ENCODE results near the gene XCL2. TPM values are rescaled to one million over a fixed set of nuclear protein-coding genes. Genes with fewer than 3 reads are reported as not detected.
"Not testable (repeated sequence)": the region's sequence is repeated elsewhere in the genome, so short reads cannot be mapped to it uniquely, and the experiment has no call there.

The XCL2 gene
- total RNA-seq, 1 donor from 2014 or later: not detected

- no peak for DNase-seq (ENCODE audit: low read depth, low spot score)
Measured at GRCh38 chr1:168560370-168560769, 16.6 kb upstream of the XCL2 start.

GRCh38 chr1:168556647-168557046 lies 12.8 kb upstream of the XCL2 start:
- DNase-seq (ENCODE audit: low read depth, low spot score): no peak

- DNase-seq (ENCODE audit: low read depth, low spot score): no peak
Measured at GRCh38 chr1:168555508-168556046, 11.8 kb upstream of the XCL2 start.

DNA sequence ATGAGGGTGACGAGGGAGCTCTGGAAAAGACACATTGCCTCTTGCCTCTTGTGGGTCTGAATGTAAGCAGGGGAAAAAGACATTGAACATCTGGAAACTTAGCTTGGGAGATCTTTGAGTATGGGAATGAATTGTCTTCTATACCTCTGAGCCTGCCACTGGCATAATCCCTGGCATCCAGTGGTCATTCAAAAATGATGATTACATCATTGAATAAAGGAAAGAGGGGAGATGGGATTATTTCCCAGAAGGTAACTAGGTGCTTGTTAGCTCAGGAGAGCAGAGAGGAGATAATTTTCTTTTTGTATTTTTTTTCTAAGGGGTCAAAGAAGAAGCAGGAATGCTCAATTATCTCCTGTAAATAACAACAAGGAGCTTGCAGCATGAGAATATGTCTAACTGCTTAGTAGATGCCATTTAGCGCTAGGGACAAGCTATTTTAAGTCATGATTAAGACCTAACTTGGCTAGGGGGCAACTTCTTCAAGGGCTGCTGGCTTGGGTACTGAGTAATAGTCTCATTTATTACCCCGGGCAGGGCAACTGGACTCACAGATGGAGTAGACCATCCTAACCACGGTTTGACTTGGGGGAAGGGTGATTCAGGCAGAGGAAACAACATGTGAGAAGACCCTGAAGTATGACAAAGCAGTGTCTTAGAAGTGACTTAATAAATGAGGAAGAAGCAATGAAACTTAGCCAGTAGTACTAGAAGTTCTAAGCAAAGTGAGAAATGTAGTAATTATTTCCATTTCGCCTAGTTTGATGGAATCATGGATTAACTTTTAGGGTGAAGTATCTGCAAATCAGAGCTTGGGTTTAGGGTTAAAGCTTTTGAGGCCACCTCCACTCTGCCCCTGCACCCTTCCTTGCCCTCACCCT lies 11.0 kb upstream of the XCL2 start:
- no peak for DNase-seq (ENCODE audit: low read depth, low spot score)

- DNase-seq (ENCODE audit: low read depth, low spot score): no peak
Measured at GRCh38 chr1:168553680-168554553, 10.1 kb upstream of the XCL2 start.

DNA sequence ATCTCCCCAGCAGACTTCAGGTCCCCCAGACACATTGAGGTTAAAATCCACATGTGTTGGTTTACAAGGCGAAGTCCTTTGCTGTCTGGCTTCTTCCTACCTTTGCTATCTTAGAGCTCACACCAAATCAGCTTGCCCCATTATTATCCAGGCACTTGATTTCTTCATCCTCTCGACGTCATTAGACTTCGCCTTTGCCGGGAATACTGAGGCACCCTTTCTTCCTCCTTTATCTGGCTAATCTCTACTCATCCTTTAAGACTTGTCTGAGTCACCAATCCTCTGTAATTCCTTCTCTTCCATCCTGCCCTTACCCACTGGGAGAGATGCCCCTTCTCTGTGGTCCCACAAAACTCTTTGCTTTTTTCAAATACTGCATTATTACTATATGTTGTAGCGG lies 9.2 kb upstream of the XCL2 start:
- DNase-seq (ENCODE audit: low read depth, low spot score): no peak

- no peak for DNase-seq (ENCODE audit: low read depth, low spot score)
Measured at GRCh38 chr1:168551688-168552087, 7.9 kb upstream of the XCL2 start.

DNA sequence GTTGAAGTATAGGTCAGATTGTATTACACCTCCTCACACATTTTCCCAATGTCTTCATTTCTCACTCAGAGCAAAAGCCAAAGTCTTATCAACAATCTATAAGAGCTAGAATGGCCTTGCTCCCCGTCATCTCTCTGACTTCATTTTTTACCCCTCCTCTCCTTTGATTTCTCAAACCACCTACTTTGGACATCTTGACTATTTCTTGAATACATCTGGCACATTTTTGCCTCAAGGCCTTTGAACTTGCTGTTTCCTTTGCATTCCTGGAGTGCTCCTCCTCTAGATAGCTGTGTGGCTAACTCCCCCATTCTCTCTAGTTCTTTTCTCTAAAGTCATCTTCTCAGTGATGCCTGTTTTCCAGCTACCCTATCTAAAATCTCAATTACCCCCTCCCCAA lies 7.2 kb upstream of the XCL2 start:
- DNase-seq (ENCODE audit: low read depth, low spot score): no peak

DNA sequence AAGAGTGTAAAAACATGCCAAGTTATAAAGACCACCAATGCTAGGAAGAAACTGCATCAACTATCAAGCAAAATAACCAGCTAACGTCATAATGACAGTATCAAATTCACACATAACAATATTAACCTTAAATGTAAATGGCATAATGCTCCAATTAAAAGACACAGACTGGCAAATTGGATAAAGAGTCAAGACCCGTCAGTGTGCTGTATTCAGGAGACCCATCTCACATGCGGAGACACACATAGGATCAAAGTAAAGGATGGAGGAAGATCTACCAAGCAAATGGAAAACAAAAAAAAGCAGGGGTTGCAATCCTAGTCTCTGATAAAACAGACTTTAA lies 2.7 kb upstream of the XCL2 start:
- DNase-seq (ENCODE audit: low read depth, low spot score): not testable (repeated sequence)

GRCh38 chr1:168545678-168546552 lies 2.1 kb upstream of the XCL2 start:
- DNase-seq (ENCODE audit: low read depth, low spot score): not testable (repeated sequence)

DNA sequence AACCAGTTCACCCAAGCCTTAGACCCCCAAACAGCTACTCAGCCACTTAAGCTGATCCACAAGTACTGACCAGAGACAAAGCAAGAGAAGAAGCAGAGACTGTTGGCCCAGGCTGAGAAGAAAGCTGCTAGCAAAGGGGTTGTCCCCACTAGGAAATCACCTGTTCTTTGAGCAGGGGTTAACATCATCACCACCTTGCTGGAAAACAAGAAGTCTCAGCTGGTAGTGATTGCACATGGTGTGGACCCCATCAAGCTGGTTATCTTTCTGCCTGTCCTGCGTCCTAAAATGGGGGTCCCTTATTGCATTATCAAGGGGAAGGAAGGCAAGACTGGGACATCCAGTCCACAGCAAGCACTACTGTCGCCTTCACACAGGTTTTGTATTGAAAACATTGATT lies 819 bp downstream of the XCL2 start:
- not testable (repeated sequence) for DNase-seq (ENCODE audit: low read depth, low spot score)

GRCh38 chr1:168540798-168541197 lies 3.0 kb downstream of the XCL2 start:
- DNase-seq (ENCODE audit: low read depth, low spot score): not testable (repeated sequence)

DNA sequence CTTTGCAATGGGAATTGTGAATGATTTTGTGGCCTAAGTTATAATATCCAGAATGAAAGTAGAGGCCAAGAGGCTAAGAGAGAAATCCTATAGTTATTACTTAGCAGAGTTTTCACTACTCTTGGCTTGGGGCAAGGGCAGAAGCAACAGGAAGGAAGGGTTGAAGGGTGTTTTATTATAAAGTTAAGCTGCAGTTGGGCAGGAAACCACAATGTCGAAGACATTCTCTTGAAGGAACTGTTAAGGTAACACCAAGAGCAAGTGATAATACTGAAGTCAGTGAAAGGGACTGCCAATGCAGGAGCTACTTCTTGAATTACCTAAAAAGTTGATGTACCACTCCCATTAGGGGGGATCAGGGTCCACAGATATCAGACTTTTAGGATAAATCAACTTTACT lies 8.3 kb downstream of the XCL2 start:
- no peak for DNase-seq (ENCODE audit: low read depth, low spot score)

GRCh38 chr1:168531615-168532345 lies 12.0 kb downstream of the XCL2 start:
- DNase-seq (ENCODE audit: low read depth, low spot score): no peak

GRCh38 chr1:168529518-168529917 lies 14.3 kb downstream of the XCL2 start:
- no peak for DNase-seq (ENCODE audit: low read depth, low spot score)

DNA sequence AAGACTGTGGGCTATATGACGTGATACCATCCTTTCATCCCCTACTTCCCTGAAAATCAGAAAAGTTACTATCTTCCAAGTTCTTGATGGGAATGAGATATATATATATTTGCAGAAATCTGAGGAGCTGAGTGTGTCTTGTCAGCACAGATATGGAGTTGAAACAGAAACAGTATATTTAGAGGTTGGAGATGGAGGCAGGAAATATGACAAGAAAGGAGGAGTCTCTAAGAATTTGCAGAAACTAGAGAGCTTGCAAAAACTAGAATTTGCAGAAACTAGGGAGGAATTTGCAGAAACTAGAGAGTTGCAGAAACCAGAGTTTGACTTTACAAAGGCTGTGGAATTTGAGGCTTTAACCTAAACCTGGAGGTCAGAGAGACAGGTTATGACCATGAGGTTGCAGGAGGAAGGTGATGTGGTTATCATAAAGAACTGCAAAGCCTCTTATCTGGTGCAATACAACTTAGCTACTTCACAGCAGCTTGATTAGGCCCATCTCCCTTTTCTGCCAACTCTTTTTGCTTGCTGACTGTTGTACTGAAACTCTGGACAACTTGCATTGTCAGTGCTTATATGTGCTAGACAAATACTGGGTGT lies 22.3 kb downstream of the XCL2 start:
- DNase-seq (ENCODE audit: low read depth, low spot score): no peak

DNA sequence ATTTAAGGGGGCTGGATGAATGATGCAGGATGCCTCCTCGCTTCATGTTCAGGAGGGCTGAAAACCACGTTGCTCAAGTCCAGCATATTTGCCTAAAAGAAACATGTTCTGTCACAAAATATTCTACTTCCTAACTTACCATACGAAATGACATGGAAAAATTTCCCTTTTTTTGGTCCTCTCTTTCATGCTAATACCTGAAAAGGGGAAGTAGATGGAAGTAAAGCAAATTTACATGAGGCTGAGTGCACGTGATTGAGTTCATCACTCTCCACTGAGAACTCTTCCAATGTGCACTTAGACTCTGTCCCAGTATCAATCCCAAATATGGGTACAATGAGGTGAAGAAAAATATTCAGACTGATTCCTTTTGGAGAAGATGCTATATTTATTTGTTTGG lies 23.0 kb downstream of the XCL2 start:
- no peak for DNase-seq (ENCODE audit: low read depth, low spot score)

GRCh38 chr1:168520052-168520751 lies 23.6 kb downstream of the XCL2 start:
- DNase-seq (ENCODE audit: low read depth, low spot score): no peak

- DNase-seq (ENCODE audit: low read depth, low spot score): no peak
Measured at GRCh38 chr1:168518813-168519212, 25.0 kb downstream of the XCL2 start.
